Measurements from ENCODE around the gene RHOJ. TPM values are rescaled to one million over a fixed set of nuclear protein-coding genes. Genes with fewer than 3 reads are reported as not detected.

The RHOJ gene
- total and polyA plus RNA-seq, 2 of the 4 experiments (the other 2 are of a cell fraction): 9.5 to 33.9 TPM

DNA sequence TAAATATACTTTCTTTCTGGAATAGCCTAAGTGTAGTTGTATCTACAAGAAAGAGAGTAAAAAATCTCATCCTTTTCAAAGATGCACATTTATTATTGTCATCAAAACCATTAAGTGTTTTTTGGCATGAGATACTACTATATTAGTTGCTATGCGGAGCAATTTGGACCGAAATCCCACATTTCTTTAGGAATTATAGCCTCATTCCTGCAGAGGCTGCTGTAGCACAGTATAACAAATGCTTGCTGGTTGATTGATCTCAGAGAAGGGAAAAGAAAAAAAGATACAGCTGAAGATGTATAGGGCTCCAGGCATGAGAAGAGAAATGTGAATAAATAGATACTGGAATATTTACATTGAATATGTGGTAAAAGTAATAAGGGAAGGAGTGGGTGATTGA lies 36.0 kb downstream of the RHOJ start:
- Histone ChIP-seq H2AFZ (replicated peaks; ENCODE audit: low read length, poor library complexity) (no peak overlapping the region), H2AK5ac (ENCODE audit: low read depth, low read length) (no peak overlapping the region), H2BK20ac (ENCODE audit: low read depth, low read length) (no peak overlapping the region), H4K20me1 (ENCODE audit: insufficient read depth, low read length) (no peaks in the 10 kb centered on the region), H3K9ac (ENCODE audit: low read depth, low read length) (no peak overlapping the region), H3K27ac (ENCODE audit: insufficient read depth, low read length) (no peak overlapping the region), H3K9me1 (ENCODE audit: insufficient read depth, low read length) (no peaks in the 10 kb centered on the region), H3K4me3 (ENCODE audit: insufficient read depth, low read depth, low read length) (no peak overlapping the region), H3K36me3 (ENCODE audit: control insufficient read depth, insufficient read depth, low read length) (no peaks in the 10 kb centered on the region), H3K14ac (replicated peaks; ENCODE audit: low read depth, low read length) (no peak overlapping the region), H3K4me1 (ENCODE audit: control insufficient read depth, insufficient read depth, low read length) (no peaks in the 10 kb centered on the region), H4K5ac (ENCODE audit: low read depth, low read length) (no peak overlapping the region), H3K18ac (ENCODE audit: low read depth, low read length) (no peak overlapping the region), H2AK9ac (replicated peaks; ENCODE audit: low read depth, low read length, poor library complexity) (no peak overlapping the region), H4K91ac (ENCODE audit: insufficient read depth, low read depth, low read length) (no peak overlapping the region), H3K56ac (ENCODE audit: extremely low read depth, insufficient read depth, low read length) (no peak overlapping the region), H2BK15ac (ENCODE audit: low read depth, low read length) (no peak overlapping the region), H4K8ac (ENCODE audit: low read depth in 2 of 2, low read length in 2 of 2) (no peak overlapping the region), H3K27me3 (ENCODE audit: control insufficient read depth, insufficient read depth, low read length) (no peaks in the 10 kb centered on the region), H3K9me3 (ENCODE audit: control insufficient read depth, insufficient read depth, low read length) (no peaks in the 10 kb centered on the region), H3K4ac (ENCODE audit: low read depth, low read length) (no peak overlapping the region), H2BK120ac (ENCODE audit: low read depth, low read length) (no peak overlapping the region), H3K23ac (ENCODE audit: low read depth, low read length) (no peak overlapping the region), H3K79me1 (ENCODE audit: low read depth in 1 of 2, low read length in 2 of 2) (no peaks in the 10 kb centered on the region; a peak in 1 of 4 replicates), H3K4me2 (ENCODE audit: low read depth, low read length) (no peak overlapping the region), H2BK5ac (ENCODE audit: low read depth, low read length, poor library complexity, severe bottlenecking) (no peak overlapping the region)
- dilution Hi-C loops (cut with HindIII; ENCODE audit: low sequenced_read_pairs, unreplicated experiment) (no loop called here), intact Hi-C loops (cut with micrococcal nuclease) (no loop called here), in situ Hi-C loops (cut with MboI; ENCODE audit: low sequenced_read_pairs) (no loop called here)
- ChIA-PET CTCF (no interaction called here), POLR2A (ENCODE audit: unreplicated experiment) (no interaction called here)
- no peak for DNase-seq
- no TSS peak for BruUV-seq (replicated peaks)
- no CpG with 5 or more reads among the region's 2 CpGs for WGBS, 2 experiments (ENCODE audit: extremely low coverage in 2 of 2, insufficient read length in 1 of 2)
- no peak for ATAC-seq (ENCODE audit: low read depth)
- TF ChIP-seq RAD21 (IDR thresholded peaks at IDR 0.05; ENCODE audit: low read length): no peak
- TF ChIP-seq FOS (IDR thresholded peaks at IDR 0.05; ENCODE audit: low read depth, low read length): no peak
- TF ChIP-seq MAZ (IDR thresholded peaks at IDR 0.05; ENCODE audit: borderline replicate concordance, low read depth, low read length): no peak
- no peak for TF ChIP-seq CHD1 (IDR thresholded peaks at IDR 0.05; ENCODE audit: low read depth, low read length)
- TF ChIP-seq, protein P1, sequence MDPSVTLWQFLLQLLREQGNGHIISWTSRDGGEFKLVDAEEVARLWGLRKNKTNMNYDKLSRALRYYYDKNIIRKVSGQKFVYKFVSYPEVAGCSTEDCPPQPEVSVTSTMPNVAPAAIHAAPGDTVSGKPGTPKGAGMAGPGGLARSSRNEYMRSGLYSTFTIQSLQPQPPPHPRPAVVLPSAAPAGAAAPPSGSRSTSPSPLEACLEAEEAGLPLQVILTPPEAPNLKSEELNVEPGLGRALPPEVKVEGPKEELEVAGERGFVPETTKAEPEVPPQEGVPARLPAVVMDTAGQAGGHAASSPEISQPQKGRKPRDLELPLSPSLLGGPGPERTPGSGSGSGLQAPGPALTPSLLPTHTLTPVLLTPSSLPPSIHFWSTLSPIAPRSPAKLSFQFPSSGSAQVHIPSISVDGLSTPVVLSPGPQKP (IDR thresholded peaks at IDR 0.05; ENCODE audit: borderline replicate concordance, low read depth, low read length): no peak

Data from IMR-90 (cell line).